GM21360 (cell line): ENCODE results near the gene MYO18A.
"Not testable (repeated sequence)": the region's sequence is repeated elsewhere in the genome, so short reads cannot be mapped to it uniquely, and the experiment has no call there.

Source experiments
- ATAC-seq: cut with Tn5 transposase; IDR thresholded peaks from one replicate; pipeline ENCODE4 v1.9.1; 2021; ENCODE audit warnings: mild to moderate bottlenecking, moderate library complexity; ENCODE audit not compliant: unreplicated experiment

MYO18A gene

GRCh38 chr17:29195465-29196081, 15.4 kb upstream of the MYO18A start:
- ATAC-seq: no peak

GRCh38 chr17:29194669-29195068, 14.5 kb upstream of the MYO18A start:
- ATAC-seq: no peak

- ATAC-seq: no peak
These were observed 12.9 kb upstream of the MYO18A start for GRCh38 chr17:29193146-29193545.

- ATAC-seq: no peak
These were observed 10.5 kb upstream of the MYO18A start for GRCh38 chr17:29190592-29191207.

GRCh38 chr17:29190039-29190438, 9.8 kb upstream of the MYO18A start:
- no peak for ATAC-seq

- ATAC-seq: no peak
These were observed 9.2 kb upstream of the MYO18A start for GRCh38 chr17:29189355-29189754.

- no peak for ATAC-seq
These were observed 1.0 kb upstream of the MYO18A start for GRCh38 chr17:29181226-29181625.

GRCh38 chr17:29180788-29181160, 576 bp upstream of the MYO18A start:
- no peak for ATAC-seq

GRCh38 chr17:29179232-29180033, 765 bp downstream of the MYO18A start:
- ATAC-seq: peak; percentile 5

GRCh38 chr17:29178750-29179231, 1.4 kb downstream of the MYO18A start:
- ATAC-seq: no peak

- ATAC-seq: no peak
These were observed 2.1 kb downstream of the MYO18A start for GRCh38 chr17:29177871-29178749.

- ATAC-seq: no peak
These were observed 2.7 kb downstream of the MYO18A start for GRCh38 chr17:29177541-29177870.

GRCh38 chr17:29176558-29177351, 3.4 kb downstream of the MYO18A start:
- no peak for ATAC-seq

GRCh38 chr17:29175349-29175748, 4.8 kb downstream of the MYO18A start:
- no peak for ATAC-seq

GRCh38 chr17:29172589-29172988, 7.6 kb downstream of the MYO18A start:
- ATAC-seq: no peak

- no peak for ATAC-seq
These were observed 9.5 kb downstream of the MYO18A start for GRCh38 chr17:29170682-29171081.

GRCh38 chr17:29169806-29170591, 10.2 kb downstream of the MYO18A start:
- ATAC-seq: no peak

- not testable (repeated sequence) for ATAC-seq
These were observed 11.5 kb downstream of the MYO18A start for GRCh38 chr17:29168759-29169126.

GRCh38 chr17:29168079-29168758, 12.0 kb downstream of the MYO18A start:
- no peak for ATAC-seq
